Right renal cortex interstitium (tissue), 3 donors: ENCODE data around the gene MTSS2. TPM values are rescaled to one million over a fixed set of nuclear protein-coding genes. Genes with fewer than 3 reads are reported as not detected.
"Not testable (repeated sequence)": the region's sequence is repeated elsewhere in the genome, so short reads cannot be mapped to it uniquely, and the experiment has no call there.

ENCODE experiments used
- DNase-seq, 3 donors: peaks; one replicate each; pipeline ENCODE4 v3.0.0-alpha.2; 2013; ENCODE audit warnings: low read depth in 3 of 3, low spot score in 2 of 3
- polyA plus RNA-seq, 3 donors: library from polyadenylated mRNA; unstranded; fragments of 120-200 nt; gene quantifications; one replicate each; pipeline ENCODE4 v1.2.1, GENCODE V29; 2013; ENCODE audit not compliant: insufficient read length in 3 of 3

MTSS2 gene
- polyA plus RNA-seq, 3 donors: 36.8 to 45.1 (median 39.8) TPM

DNA sequence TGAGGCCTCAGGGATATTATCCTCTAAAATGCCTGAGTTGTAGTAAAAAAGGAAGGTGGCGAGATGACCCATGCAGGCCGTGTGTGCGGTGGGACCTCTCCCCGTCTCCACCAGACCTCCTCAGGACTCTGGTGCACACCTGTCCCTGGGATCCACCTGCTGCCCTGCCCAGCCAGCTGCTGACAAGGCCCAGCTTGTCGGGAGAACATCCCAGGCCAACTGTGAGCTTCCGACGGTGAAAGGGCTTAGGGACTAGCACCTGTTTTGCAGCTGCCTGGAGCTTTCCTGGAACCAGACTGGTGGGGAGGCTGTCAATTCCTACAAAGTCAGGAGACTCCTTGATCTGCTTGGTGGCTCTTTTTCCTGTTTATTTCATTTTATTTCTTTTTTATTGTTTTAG lies 27.9 kb downstream of the MTSS2 start:
- no peak for DNase-seq

- no peak for DNase-seq
Measured at GRCh38 chr16:70656712-70657263, 29.1 kb downstream of the MTSS2 start.

- DNase-seq: no peak
Measured at GRCh38 chr16:70656065-70656711, 29.7 kb downstream of the MTSS2 start.

DNA sequence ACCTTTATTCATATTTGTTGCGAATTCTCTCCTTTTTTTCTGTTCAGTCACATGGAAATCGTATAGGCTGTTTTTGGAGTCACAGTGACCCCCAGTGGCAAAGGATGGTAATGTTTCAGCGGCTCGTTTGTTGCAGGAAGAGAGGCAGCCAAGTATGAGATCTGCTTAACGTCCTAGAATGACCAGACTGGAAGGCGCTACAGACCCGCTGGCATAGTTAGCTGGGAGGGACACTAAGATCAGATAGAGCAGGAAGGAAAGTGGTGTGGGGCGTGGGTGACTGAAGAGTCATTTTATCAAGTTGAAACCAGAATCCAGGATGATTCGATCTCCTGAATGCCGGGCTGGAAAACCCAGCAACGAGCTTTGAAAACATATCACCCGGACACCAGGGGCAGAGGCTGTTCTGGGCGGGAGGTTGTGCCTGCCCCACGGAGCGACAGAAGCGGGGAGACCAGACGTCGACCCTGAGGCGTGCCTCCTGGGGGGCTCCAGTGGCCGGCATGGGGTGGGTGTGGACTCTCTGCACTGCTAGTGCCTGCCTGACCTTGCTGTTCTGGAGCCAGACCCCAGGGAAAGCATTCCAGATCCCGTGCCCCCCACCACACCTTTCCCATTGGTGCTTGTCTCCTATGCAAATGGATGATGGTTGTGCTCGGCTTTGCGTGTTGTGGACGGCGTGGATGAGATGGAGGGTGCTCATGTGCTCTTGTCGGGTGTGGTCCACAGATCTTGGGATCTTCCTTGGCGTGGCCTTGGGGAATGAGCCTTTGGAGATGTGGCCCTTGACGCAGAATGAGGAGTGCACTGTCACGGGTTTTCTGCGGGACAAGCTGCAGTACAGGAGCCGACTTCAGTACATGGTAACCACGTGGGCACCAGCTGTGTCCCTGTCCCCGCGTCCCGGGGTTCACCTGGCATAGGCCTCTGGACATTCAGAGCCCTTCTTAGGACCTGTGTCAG lies 31.8 kb downstream of the MTSS2 start:
- DNase-seq: peak; percentile 78 to 87 (median 82)

DNA sequence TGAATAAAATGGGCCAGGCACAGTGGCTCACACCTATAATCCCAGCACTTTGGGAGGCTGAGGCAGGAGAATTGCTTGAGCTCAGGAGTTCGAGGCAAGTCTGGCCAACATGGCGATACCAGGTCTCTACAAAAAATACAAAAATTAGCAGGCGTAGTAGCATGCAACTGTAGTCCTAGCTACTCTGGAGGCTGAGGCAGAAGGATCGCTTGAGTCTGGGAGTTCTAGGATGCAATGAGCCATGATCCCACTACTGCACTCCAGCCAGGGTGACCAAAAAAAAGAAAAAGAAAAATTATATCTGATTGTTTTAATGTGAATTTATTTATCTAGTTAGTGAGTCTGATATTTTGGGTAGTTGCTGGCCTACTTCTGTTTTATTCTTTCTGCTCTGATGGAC lies 32.4 kb downstream of the MTSS2 start:
- DNase-seq: no peak

- no peak for DNase-seq
Measured at GRCh38 chr16:70652322-70652721, 33.5 kb downstream of the MTSS2 start.

DNA sequence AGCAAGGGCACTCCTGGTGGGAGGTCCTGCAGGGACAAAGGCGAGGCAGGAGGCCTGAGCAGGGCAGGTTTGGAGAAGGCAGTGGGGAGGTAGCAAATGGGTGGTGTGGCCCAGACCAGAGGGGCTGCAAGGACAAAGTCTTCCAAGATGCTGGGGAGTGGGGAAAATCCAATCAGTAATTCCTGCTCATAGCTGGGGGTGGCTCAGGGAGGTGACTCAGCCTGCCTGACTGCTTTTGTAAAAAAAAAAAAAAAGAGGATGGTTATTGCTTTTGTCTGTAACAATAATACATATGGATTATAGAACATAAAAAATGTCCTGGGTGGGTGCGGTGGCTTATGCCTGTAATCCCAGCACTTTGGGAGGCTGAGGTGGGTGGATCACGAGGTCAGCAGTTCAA lies 34.3 kb downstream of the MTSS2 start:
- DNase-seq: no peak

DNA sequence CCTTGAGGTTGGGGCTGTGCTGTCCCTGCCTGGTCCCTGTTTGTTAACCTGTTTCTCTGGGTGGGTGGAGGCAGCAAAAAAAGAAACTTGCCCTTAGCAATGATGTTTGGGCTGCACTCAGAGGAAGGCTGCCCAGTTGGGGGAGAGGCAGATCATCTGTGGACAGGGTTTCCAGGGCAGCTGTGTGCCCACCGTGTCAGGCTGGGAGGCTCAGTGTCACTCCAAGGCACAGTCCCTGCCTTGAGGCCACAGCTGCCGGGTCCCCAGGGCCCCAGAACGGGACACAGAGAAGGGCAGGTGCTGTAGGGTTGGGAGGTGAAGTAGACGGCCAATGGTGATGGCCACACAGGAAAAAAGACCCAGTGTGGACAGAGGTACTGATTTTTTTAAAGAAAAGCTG lies 35.6 kb downstream of the MTSS2 start:
- DNase-seq: no peak

- no peak for DNase-seq
Measured at GRCh38 chr16:70649300-70649699, 36.6 kb downstream of the MTSS2 start.

GRCh38 chr16:70648606-70649005 lies 37.2 kb downstream of the MTSS2 start:
- DNase-seq: no peak

GRCh38 chr16:70647441-70648359 lies 38.2 kb downstream of the MTSS2 start:
- DNase-seq: no peak

DNA sequence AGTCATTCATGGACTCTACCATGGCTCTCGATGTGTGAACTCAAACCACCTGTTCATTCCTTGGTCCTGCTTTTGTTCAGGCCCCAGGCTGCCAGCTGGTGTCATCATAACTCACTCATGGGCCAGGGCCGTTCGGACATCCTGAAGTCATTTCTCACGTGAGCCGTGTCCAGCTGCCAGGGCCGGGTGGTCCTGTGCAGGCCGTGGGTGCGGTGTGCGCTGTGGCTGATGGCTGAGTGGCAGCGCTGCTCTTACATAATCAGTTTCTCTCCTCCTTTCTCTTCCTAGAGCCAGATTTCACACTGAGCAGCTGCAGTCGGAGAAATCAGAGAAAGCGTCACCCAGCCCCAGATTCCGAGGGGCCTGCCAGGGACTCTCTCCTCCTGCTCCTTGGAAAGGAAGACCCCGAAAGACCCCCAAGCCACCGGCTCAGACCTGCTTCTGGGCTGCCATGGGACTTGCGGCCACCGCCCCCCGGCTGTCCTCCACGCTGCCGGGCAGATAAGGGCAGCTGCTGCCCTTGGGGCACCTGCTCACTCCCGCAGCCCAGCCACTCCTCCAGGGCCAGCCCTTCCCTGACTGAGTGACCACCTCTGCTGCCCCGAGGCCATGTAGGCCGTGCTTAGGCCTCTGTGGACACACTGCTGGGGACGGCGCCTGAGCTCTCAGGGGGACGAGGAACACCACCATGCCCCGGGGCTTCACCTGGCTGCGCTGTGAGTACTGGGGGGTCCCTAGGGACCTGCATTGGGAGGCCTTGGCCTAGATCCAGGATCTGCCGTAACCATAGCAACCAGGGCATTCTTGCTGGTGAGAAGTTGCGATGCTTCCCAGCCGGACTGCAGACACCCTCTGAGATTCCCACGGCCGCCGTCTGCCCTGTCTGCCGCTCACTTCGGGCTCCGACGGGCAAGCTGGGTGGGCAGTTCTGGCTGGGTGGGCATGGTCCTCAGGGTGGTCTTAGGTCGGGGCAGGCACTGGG lies 39.3 kb downstream of the MTSS2 start, which contains the start of gene IL34:
Gene IL34, plus strand, starts transcription at position 300 of the 982 bp plus-strand sequence. Its CDS starts 389 bp downstream, at position 689.
- no peak for DNase-seq

GRCh38 chr16:70644763-70645597 lies 40.9 kb downstream of the MTSS2 start:
- DNase-seq: no peak

- DNase-seq: not testable (repeated sequence)
Measured at GRCh38 chr16:70643264-70643663, 42.6 kb downstream of the MTSS2 start.

DNA sequence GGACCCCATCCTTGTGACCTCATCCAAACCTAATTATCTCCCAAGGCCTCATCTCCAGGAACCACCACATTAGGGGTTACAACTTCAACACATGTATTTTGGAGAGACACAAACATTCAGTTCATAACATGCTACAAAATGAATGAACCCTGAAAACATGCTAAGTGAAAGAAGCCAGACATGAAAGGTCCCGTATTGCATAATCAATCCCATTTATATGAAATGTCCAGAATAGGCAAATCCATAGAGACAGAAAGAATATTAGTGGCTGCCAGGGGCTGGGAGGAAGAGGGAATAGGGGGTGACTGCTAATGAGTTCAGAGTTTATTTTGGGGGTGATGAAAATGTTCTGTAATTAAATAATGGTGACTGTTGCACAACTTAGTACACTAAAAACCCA lies 43.2 kb downstream of the MTSS2 start:
- DNase-seq: no peak

DNA sequence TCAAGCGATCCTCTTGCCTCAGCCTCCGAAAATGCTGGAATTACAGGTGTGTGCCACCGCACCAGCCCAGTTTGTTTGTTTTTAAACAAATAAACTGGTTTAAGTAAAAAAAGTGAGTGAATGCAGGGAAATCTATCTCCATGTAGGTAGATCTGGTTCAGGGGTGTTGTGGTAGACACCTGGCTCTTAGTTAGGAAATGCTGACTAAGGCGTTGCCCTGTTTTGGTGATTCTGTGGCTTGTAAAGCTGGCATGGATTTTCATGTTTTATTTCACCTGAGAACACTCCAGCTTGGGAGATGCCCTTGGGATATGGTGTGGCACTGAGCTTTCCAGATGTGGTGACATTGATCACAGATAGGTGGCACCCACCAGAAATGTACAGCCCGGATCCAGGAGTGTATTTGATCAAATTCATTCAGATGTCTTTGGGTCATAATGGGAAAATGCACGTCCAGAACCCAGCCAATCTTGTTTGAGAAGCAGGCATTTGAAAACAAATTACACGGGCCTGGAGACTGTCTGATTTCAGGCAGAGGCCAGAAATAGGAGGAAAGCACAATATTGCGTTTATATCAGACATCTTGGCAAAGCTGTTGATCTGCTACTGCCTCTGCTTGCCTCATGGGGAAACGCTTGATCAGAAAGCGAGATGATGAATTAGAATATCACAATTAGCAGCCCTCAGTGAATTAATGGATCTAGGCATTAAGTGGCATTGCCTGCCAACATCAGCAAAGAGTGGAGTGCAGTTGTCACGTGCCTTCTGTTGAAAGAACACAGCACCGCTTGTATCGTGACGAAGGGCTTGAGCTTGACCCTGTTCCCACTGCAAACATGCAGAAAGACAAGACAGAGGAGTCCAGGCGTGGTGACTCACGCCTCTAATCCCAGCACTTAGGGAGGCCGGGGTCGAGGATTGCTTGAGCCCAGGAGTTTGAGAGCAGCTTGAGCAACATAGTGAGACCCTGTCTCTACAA lies 46.8 kb downstream of the MTSS2 start:
- no peak for DNase-seq
